ENCODE data around the gene PPP1R3F. TPM values are rescaled to one million over a fixed set of nuclear protein-coding genes. Genes with fewer than 3 reads are reported as not detected.

Gene PPP1R3F, protein sequence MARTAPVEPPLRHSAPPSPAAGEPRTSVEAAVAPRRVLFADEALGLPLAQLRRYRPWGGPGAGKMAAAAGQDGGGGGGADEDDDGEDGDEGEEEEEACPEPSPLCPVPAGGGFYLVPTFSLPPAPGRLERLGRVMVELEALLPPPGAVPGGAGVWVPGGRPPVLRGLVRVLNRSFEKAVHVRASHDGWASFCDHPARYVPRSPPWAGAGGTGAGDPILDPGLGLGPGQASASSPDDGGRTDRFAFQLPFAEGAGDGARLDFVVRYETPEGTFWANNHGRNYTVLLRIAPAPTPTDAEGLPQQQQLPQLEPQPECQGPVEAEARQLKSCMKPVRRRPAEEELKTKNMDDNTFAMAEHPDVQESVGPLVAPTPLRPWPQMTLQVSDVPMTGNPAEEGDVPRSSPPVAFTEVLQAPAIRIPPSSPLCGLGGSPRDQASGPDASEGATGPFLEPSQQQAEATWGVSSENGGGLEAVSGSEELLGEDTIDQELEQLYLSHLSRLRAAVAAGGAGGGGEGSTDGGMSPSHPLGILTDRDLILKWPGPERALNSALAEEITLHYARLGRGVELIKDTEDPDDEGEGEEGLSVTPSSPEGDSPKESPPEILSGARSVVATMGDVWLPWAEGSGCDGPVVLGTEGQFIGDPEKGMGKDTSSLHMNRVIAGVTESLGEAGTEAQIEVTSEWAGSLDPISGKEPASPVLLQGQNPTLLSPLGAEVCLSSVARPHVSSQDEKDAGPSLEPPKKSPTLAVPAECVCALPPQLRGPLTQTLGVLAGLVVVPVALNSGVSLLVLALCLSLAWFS
- 9.8 and 10.2 TPM in 2 replicates for total RNA-seq
- 4.4 TPM for total RNA-seq (2013)
- 3.5 and 3.7 TPM in 2 replicates for polyA plus RNA-seq
- 7.3 and 10.3 TPM in 2 replicates for polyA minus RNA-seq

DNA sequence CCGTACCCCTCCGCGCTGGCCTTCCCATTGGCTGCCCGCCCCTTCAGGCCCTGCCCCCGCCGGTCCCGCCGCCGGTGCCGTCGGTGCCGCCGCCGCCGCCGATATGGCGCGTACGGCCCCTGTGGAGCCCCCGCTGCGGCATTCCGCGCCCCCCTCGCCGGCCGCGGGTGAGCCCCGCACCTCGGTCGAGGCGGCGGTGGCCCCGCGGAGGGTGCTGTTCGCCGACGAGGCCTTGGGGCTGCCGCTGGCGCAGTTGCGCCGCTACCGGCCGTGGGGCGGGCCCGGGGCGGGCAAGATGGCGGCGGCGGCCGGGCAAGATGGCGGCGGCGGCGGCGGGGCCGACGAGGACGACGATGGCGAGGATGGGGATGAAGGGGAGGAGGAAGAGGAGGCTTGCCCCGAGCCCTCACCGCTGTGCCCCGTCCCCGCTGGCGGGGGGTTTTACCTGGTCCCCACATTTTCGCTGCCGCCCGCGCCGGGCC, at the start of gene PPP1R3F:
Gene PPP1R3F (plus strand): TSS at position 27 of the 482 bp plus-strand sequence. CDS start 77 bp downstream, at position 104.
- ATAC-seq (ENCODE audit: low read depth) (peak; percentile 2), DNase-seq (no peak)
- POLR2A ChIA-PET = interaction anchor here (1.3 to 1.9 kb wide), 2 partner anchors 40 to 79 kb away, joined by 3 to 7 read pairs; no protein-coding TSS in a partner anchor
- Mint-ChIP-seq H3K9me3 (ENCODE audit: insufficient read depth) (no peaks in the 10 kb centered on the region), H3K27ac (peak within 1 kb of the TSS; percentile 98), H3K4me1 (peaks cover 41% of the 10 kb centered on the region), H3K4me3 (peak within 1 kb of the TSS; percentile 95), H3K27me3 (no peaks in the 10 kb centered on the region)
- Histone ChIP-seq H3K27me3 (replicated peaks in 1 of 4; ENCODE audit: control extremely low read depth in 1 of 4, control insufficient read depth in 3 of 4, insufficient read depth in 4 of 4, low read length in 3 of 4) (no peaks in the 10 kb centered on the region), H4K20me1 (ENCODE audit: control insufficient read depth, insufficient read depth, low read length, poor library complexity, severe bottlenecking) (no peaks in the 10 kb centered on the region), H3K4me2 (replicated peaks; ENCODE audit: low read depth, low read length, poor library complexity, severe bottlenecking) (peak within 1 kb of the TSS; percentile 71), H3K79me2 (ENCODE audit: control insufficient read depth, insufficient read depth, low read length) (peaks cover 25% of the 10 kb centered on the region), H3K36me3 (replicated peaks in 1 of 2; ENCODE audit: control extremely low read depth in 1 of 2, control insufficient read depth in 1 of 2, extremely low read depth in 1 of 2, insufficient read depth in 2 of 2, low read length in 1 of 2) (no peaks in the 10 kb centered on the region), H3K9me3 (ENCODE audit: control extremely low read depth in 1 of 3, control insufficient read depth in 2 of 3, insufficient read depth in 1 of 3, low read length in 2 of 3) (no peaks in the 10 kb centered on the region), H3K4me1 (ENCODE audit: control insufficient read depth in 2 of 2, insufficient read depth in 2 of 2, low read length in 2 of 2) (peaks cover 23 to 35% of the 10 kb centered on the region in 2 donors), H3K9ac (ENCODE audit: low read length) (peak within 1 kb of the TSS; percentile 84), H2AFZ (ENCODE audit: insufficient read depth, low read depth, low read length, poor library complexity, severe bottlenecking) (peak within 1 kb of the TSS; percentile 88), H3K27ac (ENCODE audit: low read length in 2 of 2) (peak within 1 kb of the TSS; percentile 91 to 98), H3K4me3 (ENCODE audit: control extremely low read depth in 1 of 5, extremely low read depth in 1 of 5, insufficient read depth in 1 of 5, low read depth in 2 of 5, low read length in 4 of 5) (peak within 1 kb of the TSS; percentile 62 to 77 (median 71))
- TF ChIP-seq, protein P1, sequence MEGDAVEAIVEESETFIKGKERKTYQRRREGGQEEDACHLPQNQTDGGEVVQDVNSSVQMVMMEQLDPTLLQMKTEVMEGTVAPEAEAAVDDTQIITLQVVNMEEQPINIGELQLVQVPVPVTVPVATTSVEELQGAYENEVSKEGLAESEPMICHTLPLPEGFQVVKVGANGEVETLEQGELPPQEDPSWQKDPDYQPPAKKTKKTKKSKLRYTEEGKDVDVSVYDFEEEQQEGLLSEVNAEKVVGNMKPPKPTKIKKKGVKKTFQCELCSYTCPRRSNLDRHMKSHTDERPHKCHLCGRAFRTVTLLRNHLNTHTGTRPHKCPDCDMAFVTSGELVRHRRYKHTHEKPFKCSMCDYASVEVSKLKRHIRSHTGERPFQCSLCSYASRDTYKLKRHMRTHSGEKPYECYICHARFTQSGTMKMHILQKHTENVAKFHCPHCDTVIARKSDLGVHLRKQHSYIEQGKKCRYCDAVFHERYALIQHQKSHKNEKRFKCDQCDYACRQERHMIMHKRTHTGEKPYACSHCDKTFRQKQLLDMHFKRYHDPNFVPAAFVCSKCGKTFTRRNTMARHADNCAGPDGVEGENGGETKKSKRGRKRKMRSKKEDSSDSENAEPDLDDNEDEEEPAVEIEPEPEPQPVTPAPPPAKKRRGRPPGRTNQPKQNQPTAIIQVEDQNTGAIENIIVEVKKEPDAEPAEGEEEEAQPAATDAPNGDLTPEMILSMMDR (IDR thresholded peaks at IDR 0.05) = no peak
- no peak for TF ChIP-seq EZH2 (IDR thresholded peaks at IDR 0.05; ENCODE audit: borderline replicate concordance, insufficient read depth, low read depth, low read length, poor library complexity, severe bottlenecking)
- WGBS (ENCODE audit: insufficient coverage) = under 1% methylated on average over 36 of the region's 70 CpGs
- intact Hi-C loops (cut with micrococcal nuclease) = loop anchor here (1.0 to 5.0 kb wide), 7 partner anchors 35 to 1613 kb away; partner anchors contain the start of genes CCDC22, GPKOW, SYP and UXT
- CTCF ChIA-PET = interaction anchor here (1.0 kb wide), 1 partner anchor 114 kb away, joined by 6 read pairs; no protein-coding TSS in a partner anchor

All from B cell (primary cell).